DOHH2 (cell line): ENCODE measurements around the gene KRTAP19-7.

Source experiments
- EZH2phosphoT487 ChIP-seq: fragments of 200-600 bp; sonication (generic); IDR thresholded peaks from 2 replicates; pipeline ENCODE4 v1.6.1; 2017; ENCODE audit warnings: borderline replicate concordance, mild to moderate bottlenecking, antibody characterized with exemption, low read length, moderate library complexity, mixed read lengths
- TF ChIP-seq, protein P1 (sequence below): fragments of 200-600 bp; sonication (generic); IDR thresholded peaks from one replicate; pipeline ENCODE4 v1.5.1; 2014; ENCODE audit warnings: antibody characterized with exemption, mild to moderate bottlenecking, low read depth, low read length; ENCODE audit not compliant: poor library complexity, severe bottlenecking

DNA sequence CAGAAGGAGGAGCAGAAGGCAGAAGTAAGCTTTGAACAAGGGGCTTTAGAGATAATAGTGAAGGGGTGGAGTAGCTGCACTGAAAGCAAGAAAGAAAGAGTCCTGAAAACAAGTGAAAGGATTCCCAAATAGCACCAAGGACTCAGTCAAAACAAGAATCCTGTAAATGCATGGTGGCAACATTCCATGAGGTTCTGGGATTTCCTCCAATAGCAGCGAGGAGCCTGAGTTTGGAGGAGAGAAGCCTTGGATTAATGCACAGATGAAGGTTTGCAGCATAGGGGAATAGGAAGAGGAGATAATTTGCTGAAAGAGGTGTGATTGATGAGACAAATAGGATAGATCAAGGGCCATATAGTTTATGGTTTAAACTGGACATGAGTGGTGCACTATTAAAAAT, 18.2 kb upstream of the KRTAP19-7 start:
- no peak for TF ChIP-seq EZH2phosphoT487
- TF ChIP-seq, protein P1, sequence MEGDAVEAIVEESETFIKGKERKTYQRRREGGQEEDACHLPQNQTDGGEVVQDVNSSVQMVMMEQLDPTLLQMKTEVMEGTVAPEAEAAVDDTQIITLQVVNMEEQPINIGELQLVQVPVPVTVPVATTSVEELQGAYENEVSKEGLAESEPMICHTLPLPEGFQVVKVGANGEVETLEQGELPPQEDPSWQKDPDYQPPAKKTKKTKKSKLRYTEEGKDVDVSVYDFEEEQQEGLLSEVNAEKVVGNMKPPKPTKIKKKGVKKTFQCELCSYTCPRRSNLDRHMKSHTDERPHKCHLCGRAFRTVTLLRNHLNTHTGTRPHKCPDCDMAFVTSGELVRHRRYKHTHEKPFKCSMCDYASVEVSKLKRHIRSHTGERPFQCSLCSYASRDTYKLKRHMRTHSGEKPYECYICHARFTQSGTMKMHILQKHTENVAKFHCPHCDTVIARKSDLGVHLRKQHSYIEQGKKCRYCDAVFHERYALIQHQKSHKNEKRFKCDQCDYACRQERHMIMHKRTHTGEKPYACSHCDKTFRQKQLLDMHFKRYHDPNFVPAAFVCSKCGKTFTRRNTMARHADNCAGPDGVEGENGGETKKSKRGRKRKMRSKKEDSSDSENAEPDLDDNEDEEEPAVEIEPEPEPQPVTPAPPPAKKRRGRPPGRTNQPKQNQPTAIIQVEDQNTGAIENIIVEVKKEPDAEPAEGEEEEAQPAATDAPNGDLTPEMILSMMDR = no peak
